Keratinocyte (primary cell): ENCODE results near the gene CRLF1.

Experiments used
- EZH2 ChIP-seq: IDR thresholded peaks from one replicate; pipeline ENCODE4 v1.6.1; 2012; ENCODE audit warnings: inconsistent platforms, mild to moderate bottlenecking, low read length, moderate library complexity
- TF ChIP-seq, protein P1 (sequence below), 3 experiments: IDR thresholded peaks in 1 of 3; conservative IDR thresholded peaks in 1 of 3; optimal IDR thresholded peaks in 1 of 3; 2 replicates in 2 of 3; 3 replicates in 1 of 3; pipeline versions ENCODE3 to v1.5.1; 2011; ENCODE audit warnings: low read length in 3 of 3, mild to moderate bottlenecking in 3 of 3, moderate library complexity in 2 of 3, control low read depth in 1 of 3, inconsistent platforms in 1 of 3; ENCODE audit not compliant: insufficient read depth in 2 of 3; ENCODE audit errors: extremely low read depth in 1 of 3

DNA sequence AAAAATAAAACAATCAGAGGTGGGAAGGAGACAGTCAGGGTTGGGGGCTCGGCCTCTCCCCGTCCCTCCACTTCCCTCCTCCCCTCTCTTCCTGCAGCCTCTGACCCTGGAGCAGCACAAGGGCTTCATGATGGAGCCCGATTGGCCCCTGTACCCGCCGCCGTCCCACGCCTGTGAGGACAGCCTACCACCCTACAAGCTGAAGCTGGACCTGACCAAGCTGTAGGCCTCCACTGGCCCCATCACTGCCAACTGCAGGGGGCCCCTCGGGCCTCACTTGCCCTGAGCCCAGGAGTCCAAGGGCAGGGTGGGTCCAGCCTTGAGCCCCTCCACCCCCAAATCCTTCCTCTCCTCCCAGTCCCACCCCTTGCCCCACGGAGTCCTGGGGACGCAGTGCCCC is 13.7 kb upstream of the CRLF1 start:
- TF ChIP-seq, protein P1, sequence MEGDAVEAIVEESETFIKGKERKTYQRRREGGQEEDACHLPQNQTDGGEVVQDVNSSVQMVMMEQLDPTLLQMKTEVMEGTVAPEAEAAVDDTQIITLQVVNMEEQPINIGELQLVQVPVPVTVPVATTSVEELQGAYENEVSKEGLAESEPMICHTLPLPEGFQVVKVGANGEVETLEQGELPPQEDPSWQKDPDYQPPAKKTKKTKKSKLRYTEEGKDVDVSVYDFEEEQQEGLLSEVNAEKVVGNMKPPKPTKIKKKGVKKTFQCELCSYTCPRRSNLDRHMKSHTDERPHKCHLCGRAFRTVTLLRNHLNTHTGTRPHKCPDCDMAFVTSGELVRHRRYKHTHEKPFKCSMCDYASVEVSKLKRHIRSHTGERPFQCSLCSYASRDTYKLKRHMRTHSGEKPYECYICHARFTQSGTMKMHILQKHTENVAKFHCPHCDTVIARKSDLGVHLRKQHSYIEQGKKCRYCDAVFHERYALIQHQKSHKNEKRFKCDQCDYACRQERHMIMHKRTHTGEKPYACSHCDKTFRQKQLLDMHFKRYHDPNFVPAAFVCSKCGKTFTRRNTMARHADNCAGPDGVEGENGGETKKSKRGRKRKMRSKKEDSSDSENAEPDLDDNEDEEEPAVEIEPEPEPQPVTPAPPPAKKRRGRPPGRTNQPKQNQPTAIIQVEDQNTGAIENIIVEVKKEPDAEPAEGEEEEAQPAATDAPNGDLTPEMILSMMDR (optimal IDR thresholded peaks at IDR 0.05 in 1 of 3, IDR thresholded peaks at IDR 0.05 in 1 of 3, conservative IDR thresholded peaks at IDR 0.05 in 1 of 3; ENCODE audit: extremely low read depth in 1 of 3, insufficient read depth in 2 of 3, low read length in 3 of 3), result no peak
- TF ChIP-seq EZH2, result no peak
